Measurements from ENCODE around the gene THOC6. TPM values are rescaled to one million over a fixed set of nuclear protein-coding genes. Genes with fewer than 3 reads are reported as not detected.

THOC6 gene
- total RNA-seq (2021) (76.5 to 94.2 TPM (median 88.7 TPM) in 3 replicates), Bru-seq, nascent RNA (percentile 78 among the genes with signal in this experiment)
- long read RNA-seq, experiment 1, transcript THOC6-202 (13 exons, 1,419 nt) = major isoform, 276 of 337 reads
- long read RNA-seq, experiment 1, partial matches to known transcripts = 18 of 337 reads
- long read RNA-seq, experiment 1, other reads (novel, unspliced or antisense) = 41 of 337 reads
- long read RNA-seq, experiment 2, transcript THOC6-202 (13 exons, 1,419 nt) = major isoform, 61 of 100 reads
- long read RNA-seq, experiment 2, partial matches to known transcripts = 12 of 100 reads
- long read RNA-seq, experiment 2, other reads (novel, unspliced or antisense) = 26 of 100 reads
- long read RNA-seq, experiment 3, transcript THOC6-202 (13 exons, 1,419 nt) = major isoform, 72 of 89 reads
- long read RNA-seq, experiment 3, partial matches to known transcripts = 2 of 89 reads
- long read RNA-seq, experiment 3, other reads (novel, unspliced or antisense) = 13 of 89 reads

GRCh38 chr16:3023669-3024478, at the start of gene THOC6, which contains the start of gene HCFC1R1:
Gene THOC6, plus strand, starts transcription at chr16:3024035. Its CDS starts 292 bp downstream, at chr16:3024327.
Gene HCFC1R1, minus strand, starts transcription at chr16:3023942. Its CDS starts 1 bp downstream, at chr16:3023941.
- ATAC-seq (peak; percentile 47), DNase-seq (ENCODE audit: low spot score) (peak; percentile 98)
- ChIA-PET CTCF (interaction anchor here (0.6 to 8.6 kb wide), 11 partner anchors 7 to 127 kb away, joined by 3 to 360 read pairs (median 6); partner anchors contain the start of genes CLDN9 and ZSCAN10), POLR2A (interaction anchor here (0.6 to 17.1 kb wide), 6 partner anchors 10 to 76 kb away, joined by 3 to 502 read pairs (median 4); partner anchors contain the start of genes CLDN9 and ZSCAN10)
- Mint-ChIP-seq H3K9me3 (no peaks in the 10 kb centered on the region), H3K4me3 (peak within 1 kb of the TSS; percentile 86), H3K4me1 (peaks cover 37% of the 10 kb centered on the region), H3K27ac (peak within 1 kb of the TSS; percentile 99), H3K36me3 (peaks cover 19% of the 10 kb centered on the region), H3K27me3 (ENCODE audit: low read depth) (peaks cover 2% of the 10 kb centered on the region; the same call in 1 of the 2 replicates)
- TF ChIP-seq AFF4 (CRISPR knock-in tag; IDR thresholded peaks at IDR 0.05; ENCODE audit: borderline replicate concordance) (no peak), FOXP1 (CRISPR knock-in tag; IDR thresholded peaks at IDR 0.05; ENCODE audit: borderline replicate concordance) (no peak; the same call in 1 of the 2 replicates), ZNF416 (CRISPR knock-in tag; IDR thresholded peaks at IDR 0.05) (peak; percentile 88; the same call in 1 of the 2 replicates), RORB (CRISPR knock-in tag; IDR thresholded peaks at IDR 0.05) (no peak), EMX1 (CRISPR knock-in tag; IDR thresholded peaks at IDR 0.05) (peak; percentile 41; the same call in 1 of the 2 replicates), ZNF138 (CRISPR knock-in tag; conservative IDR thresholded peaks at IDR 0.05) (no peak), NR2C2 (CRISPR knock-in tag; IDR thresholded peaks at IDR 0.05) (no peak), ELF4 (CRISPR knock-in tag; IDR thresholded peaks at IDR 0.05; ENCODE audit: low read depth) (no peak), PRDM15 (CRISPR knock-in tag; IDR thresholded peaks at IDR 0.05) (no peak), MLX (CRISPR knock-in tag; IDR thresholded peaks at IDR 0.05) (no peak), ETV6 (CRISPR knock-in tag; IDR thresholded peaks at IDR 0.05) (no peak), PREB (CRISPR knock-in tag; IDR thresholded peaks at IDR 0.05; ENCODE audit: borderline replicate concordance) (no peak), RELA (CRISPR knock-in tag; IDR thresholded peaks at IDR 0.05; ENCODE audit: borderline replicate concordance) (0 out of 2 replicates have a peak, but pooled peaks have one; percentile 79), TP53 (CRISPR knock-in tag; IDR thresholded peaks at IDR 0.05) (no peak), NFE2L1 (CRISPR knock-in tag; IDR thresholded peaks at IDR 0.05) (no peak), ZNF532 (CRISPR knock-in tag; IDR thresholded peaks at IDR 0.05; ENCODE audit: borderline replicate concordance) (no peak; the same call in 1 of the 2 replicates), PRRX2 (CRISPR knock-in tag; IDR thresholded peaks at IDR 0.05) (peak; percentile 81), FOXJ3 (CRISPR knock-in tag; IDR thresholded peaks at IDR 0.05; ENCODE audit: borderline replicate concordance) (no peak), ZNF232 (CRISPR knock-in tag; IDR thresholded peaks at IDR 0.05) (no peak)

Measured in WTC11 (cell line).